SK-N-SH (cell line): Measurements from ENCODE around the gene HECTD4.

Source experiments
- CHD2 ChIP-seq: fragments of 150-350 bp; IDR thresholded peaks from 2 replicates; pipeline ENCODE4 v1.6.1; 2018; ENCODE audit warnings: low read length; ENCODE audit not compliant: partially characterized antibody
- EP300 ChIP-seq, 2 experiments: IDR thresholded peaks; 2 replicates each; pipeline versions ENCODE4 v1.4.0 to v1.6.1; 2012; ENCODE audit warnings: borderline replicate concordance in 1 of 2, low read depth in 1 of 2, low read length in 1 of 2

GRCh38 chr12:112297188-112297587, 85.0 kb downstream of the HECTD4 start:
- TF ChIP-seq CHD2 (no peak), EP300 (IDR thresholded peaks at IDR 0.05; ENCODE audit: borderline replicate concordance in 1 of 2, low read depth in 1 of 2, low read length in 1 of 2) (no peak)
